Anterior cingulate cortex (tissue), 58 donors: ENCODE results near the gene UAP1L1.
A peak's percentile ranks its signal among the peaks of the same experiment; 100 is the strongest.

Experiments used
- DNase-seq, 58 donors: peaks; one replicate each; lab custom pipeline; 2025; lab: John Stamatoyannopoulos, UW

Gene UAP1L1

DNA sequence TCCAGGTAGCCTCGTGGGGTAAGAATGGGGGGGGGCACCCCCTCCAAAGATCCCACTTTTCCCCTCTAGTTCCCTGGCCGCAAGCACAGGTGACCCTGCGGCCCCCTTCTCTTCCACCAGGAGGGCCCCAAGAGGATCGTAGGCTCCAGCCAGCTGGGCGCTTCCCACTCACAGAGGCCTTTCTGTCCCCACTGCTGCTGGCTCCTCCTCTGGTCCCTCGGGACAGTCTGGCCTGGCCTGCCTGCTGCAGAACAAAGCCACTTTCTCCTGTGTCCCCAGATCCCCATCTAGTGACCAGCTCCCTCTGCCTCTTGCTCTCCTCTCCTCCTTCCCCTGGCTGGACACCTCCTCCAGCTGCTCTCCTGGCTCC lies 6.4 kb upstream of the UAP1L1 start:
- peak in 53 of 58 donors; percentile 25 to 92 (median 77) for DNase-seq

DNA sequence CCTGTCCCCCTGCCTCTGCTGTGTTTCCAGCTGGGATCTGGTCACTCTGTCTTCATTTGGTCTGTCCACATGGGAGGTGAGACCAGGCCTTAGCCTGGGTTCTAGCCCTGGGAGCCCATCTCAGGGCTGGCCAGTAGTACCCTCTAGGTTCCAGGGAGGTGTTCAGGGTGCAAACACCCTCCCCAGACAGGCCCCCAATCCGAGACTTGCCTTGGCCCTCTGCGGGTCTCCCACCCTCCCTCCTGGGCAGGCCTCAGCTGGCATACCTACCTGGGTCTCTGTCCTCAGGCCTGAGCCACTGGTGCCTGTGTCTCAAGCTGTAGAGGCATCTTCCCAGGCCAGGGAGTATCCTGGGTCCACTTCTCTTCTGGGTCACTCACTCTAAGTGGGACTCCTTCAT lies 6.0 kb upstream of the UAP1L1 start:
- no peak for DNase-seq

DNA sequence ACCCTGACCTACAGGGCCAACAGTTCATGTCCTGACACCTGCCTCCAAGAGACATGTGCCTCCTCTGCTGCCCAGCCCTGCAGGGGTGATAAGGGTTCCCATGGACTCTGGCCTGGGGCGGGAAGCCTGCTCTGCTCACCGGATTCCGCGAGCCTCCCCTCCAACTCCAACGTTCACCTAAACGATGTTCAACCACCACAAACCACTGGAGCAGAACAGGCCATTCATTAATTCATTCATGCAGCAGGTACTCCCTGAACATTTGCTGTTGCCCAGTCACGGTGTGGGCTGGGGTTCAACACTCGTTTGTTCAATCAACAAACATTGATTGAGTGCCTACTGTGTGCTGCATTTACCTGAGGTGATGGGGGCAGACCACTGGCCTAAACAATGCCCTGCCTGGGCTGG lies 3.3 kb upstream of the UAP1L1 start:
- DNase-seq, result no peak

DNA sequence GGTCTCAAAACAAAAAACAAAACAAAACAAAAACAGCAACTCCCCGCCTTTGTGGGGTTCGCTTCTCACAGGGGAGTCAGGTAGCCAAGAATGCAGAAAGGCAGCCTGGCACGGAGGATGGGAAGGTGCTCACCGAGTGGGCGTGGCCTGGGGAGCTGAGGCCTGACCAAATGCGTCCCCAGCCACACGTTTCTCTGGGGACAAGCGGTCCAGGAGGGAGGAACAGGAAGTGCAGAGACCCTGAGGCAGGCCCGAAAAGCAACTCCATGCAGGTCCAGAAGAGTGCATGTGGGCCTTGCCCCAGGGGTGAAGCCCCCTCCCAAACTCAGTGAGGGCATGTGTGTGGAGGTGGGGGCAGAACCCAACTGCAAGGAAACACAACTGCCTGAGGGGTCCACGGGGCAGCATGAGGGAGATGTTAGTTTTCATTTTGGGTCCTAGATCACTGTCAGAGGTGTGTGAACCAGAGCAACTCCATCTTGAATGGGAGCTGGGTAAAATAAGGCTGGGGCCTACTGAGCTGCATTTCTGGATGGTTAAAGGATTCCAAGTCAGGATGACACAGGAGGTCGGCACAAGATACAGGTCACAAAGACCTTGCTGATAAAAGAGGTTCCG lies 2.6 kb upstream of the UAP1L1 start:
- no peak for DNase-seq

DNA sequence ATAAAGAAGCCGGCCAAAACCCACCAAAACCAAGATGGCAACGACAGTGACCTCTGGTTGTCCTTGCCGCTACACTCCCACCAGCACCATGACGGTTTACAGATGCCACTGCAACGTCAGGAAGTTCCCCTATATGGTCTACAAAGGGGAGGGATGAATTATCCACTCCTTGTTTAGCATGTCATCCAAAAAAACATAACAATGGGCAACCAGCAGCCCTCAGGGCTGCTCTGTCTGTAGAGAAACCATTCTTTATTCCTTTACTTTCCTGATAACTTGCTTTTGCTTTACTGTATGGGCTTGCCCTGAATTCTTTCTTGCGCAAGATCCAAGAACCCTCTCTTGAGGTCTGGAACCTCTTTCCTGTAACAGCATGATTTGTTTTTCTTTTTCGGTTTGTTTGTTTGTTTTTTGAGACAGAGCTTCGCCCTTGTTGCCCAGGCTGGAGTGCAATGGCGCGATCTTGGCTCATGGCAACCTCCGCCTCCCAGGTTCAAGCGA lies 2.0 kb upstream of the UAP1L1 start:
- no peak for DNase-seq

DNA sequence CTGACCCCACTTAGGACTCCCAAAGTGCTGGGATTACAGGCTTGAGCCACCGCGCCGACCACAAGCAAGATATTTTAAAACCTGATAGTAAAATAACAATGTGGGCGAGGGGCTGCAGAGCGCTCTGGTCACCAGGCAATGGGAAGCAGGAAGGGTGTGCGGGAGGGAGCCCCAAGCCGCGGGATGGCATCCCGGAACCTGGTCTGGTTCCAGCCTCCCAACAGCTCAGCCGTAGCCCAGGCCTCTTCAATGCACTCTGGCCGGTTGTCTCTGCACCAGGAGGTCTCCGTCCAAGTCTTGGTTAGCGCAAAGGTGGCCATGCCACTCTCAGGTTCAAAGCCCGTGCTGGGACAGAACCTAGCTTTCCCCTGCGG lies 694 bp upstream of the UAP1L1 start:
- no peak for DNase-seq

DNA sequence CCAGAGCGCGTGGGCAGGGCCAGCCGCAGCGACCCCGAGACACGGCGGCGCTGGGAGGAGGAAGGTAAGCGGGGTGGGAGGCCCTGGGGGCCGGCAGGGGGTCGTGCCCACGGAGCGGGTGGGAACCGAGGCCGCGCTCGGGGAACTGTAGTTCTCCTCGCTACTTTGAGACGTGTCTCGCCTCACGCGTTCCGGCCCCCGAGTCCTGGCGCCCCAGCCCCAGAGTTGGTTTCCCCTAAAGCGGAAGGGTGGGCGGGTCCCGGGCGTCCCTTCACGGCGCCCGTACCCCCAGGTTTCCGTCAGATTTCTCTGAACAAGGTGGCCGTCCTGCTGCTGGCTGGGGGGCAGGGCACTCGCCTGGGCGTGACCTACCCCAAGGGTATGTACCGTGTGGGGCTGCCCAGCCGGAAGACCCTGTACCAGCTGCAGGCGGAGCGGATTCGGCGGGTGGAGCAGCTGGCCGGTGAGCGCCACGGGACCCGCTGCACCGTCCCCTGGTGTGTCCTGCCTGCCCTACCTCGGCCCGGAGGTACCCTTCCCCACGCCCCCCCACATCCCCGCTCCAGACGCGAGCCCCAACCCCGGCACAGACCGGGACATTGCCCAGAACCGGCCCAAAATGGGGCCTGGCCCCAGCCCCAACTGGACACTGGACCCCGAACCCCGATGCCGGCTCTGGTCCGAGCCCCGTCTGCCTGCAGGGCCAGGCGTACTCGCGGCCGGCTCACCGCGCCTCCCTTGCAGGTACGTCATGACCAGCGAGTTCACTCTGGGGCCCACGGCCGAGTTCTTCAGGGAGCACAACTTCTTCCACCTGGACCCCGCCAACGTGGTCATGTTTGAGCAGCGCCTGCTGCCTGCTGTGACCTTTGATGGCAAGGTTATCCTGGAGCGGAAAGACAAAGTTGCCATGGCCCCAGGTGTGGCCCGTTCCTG lies 709 bp downstream of the UAP1L1 start:
- DNase-seq, result peak in 1 of 58 donors; percentile 19

DNA sequence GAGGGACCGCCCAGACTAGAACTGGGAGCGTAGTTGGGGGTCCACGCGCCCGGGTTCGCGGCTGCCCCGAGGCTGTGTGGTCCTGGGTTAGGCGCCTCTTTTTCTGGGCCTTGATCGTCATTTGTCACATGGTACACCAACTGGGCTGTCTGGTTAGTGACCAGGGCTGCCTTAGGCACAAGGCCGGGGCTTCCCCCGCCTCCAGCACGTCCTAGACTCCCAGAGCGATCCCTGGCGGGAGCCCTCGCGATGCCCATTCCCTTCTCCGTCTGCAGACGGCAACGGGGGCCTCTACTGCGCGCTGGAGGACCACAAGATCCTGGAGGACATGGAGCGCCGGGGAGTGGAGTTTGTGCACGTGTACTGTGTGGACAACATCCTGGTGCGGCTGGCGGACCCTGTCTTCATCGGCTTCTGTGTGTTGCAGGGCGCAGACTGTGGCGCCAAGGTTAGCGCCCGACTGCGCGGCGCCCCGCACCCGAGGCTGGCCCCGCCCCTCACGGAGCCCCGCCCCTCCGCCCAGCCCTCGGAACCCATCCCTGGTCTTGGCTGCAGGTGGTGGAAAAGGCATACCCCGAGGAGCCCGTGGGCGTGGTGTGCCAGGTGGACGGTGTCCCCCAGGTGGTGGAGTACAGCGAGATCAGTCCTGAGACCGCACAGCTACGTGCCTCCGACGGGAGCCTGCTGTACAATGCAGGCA lies 1.5 kb downstream of the UAP1L1 start:
- no peak for DNase-seq

DNA sequence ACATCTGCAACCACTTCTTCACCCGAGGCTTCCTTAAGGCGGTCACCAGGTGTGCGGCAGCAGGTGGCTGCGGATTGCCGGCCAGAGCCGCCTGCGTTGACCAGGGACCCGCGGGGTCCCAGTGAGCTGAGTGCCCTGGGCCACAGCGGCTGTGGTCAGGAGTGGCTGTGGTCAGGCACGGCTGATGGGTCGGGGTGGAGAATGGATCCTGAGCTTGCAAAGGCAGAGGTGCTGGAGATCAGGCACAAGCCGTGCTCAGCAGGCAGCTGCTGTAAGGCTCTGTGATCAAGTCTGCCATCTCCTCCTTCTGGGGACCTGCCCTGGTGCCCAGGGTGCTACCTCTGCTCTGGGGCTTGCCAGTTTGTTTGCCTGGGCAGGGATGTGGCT lies 2.1 kb downstream of the UAP1L1 start:
- DNase-seq, result no peak

DNA sequence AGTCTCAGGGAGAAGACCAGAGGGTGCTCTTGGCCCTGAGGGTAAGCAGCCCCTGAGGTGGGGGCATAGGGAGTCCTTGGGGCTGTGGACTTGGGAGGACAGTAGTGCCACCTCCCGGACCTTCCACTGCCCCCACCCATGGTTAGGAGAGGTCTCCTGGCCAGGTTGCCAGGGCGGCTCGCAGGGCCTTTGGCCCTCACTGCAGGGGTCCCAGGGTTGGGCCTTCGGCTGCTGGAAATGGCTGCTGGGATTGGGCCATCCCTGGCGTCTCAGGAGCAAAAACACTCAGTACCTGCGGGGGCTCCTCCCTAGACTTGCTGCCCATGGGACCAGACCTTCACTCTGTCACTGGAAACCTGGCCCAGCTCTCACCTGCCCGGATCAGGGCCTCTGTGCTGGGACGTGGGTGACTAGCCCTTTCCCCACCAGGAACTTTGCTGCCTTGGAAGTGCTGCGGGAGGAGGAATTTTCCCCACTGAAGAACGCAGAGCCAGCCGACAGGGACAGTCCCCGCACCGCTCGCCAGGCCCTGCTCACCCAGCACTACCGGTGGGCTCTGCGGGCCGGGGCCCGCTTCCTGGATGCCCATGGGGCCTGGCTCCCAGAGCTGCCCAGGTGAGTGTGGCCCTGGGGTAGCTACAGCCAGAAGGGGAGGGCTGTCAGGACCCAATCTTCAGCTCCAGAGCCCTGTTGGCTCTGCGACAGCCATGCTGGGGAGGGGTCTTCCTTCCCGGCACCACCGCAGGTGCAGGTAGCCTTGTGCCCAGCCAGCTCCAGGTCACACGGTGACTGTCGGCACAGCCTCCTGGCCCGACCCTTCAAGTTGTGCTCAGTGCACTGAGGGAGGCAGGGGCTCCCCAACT lies 3.2 kb downstream of the UAP1L1 start:
- DNase-seq, result no peak

DNA sequence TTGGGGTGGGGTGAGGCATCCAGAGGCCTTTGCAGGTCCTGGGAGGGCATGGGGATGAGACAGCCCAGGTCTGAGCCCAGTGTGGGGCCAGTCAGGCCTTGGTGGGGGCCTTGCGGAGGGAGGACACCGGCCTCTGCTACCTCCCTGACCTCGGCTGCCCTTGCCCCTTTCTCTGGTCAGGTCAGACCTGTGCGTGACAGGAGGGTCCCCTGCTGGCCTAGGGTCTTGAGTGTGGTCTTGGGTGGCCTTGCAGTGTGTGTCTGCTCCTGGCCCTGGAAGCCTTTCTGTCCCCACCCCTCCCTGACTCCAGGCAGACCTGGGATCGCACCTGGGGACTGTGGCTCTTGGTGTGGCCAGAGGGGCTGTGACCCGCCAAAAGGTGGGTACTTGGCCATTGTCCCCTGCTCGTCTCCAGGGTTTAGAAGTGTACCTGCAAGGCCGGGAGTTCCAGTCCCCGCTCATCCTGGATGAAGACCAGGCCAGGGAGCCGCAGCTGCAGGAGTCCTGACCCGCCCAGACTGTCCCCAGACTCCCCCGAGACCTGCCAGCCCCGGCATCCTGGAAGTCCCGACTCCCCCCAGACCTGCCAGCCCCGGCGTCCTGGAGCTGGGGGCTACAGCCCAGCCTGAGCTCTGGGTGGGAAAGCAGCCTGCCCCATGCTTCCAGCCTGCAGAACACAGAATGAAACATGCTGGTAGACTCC lies 5.1 kb downstream of the UAP1L1 start:
- DNase-seq, result no peak

DNA sequence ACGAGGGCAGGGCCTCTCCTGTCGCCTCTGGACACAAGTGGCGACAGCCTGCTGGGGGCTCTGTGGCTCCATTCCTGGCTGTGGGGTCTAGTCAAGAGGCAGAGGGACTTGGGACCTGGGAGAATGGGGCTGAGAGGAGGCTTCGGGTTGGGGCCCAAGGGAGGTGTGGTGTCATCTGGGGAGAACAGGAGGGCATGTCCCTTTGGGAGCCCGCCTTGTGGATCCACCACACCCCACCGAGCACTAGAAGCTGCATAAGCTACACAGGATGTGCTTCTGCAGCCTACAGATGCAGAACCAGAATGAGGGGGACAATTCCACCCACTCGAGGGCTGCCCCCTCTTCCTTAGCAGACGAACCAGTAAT lies 5.6 kb downstream of the UAP1L1 start:
- no peak for DNase-seq

DNA sequence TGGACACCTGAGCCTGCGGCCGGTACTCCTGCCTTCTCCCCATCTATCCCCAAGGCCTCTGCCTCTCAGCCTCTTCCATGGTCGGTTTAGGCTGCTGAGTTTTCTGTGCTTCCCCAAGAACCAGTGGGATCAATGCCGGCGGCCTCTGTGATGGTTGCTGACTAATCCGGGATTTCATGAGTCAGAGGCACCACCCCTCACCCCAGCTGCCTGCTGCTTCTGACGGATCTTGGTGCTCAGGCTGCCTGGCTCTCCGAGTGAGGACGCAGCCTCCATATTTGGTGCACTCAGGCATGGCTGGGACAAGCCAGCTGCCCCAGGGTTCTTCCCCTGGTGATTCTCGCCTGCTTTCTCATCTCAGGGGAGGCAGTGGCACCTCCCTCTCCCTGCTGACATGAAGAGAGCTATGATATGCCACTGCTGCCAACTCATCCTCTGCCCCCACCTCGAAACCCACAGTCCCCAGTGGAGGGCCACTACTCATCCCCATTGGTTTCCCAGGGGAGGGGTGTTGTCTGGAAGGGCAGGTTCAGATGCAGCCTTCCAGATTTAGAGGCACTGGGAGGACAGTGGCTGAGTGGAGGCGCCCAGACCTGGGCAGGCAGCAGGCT lies 6.2 kb downstream of the UAP1L1 start:
- peak in 35 of 58 donors; percentile 14 to 72 (median 40) for DNase-seq

DNA sequence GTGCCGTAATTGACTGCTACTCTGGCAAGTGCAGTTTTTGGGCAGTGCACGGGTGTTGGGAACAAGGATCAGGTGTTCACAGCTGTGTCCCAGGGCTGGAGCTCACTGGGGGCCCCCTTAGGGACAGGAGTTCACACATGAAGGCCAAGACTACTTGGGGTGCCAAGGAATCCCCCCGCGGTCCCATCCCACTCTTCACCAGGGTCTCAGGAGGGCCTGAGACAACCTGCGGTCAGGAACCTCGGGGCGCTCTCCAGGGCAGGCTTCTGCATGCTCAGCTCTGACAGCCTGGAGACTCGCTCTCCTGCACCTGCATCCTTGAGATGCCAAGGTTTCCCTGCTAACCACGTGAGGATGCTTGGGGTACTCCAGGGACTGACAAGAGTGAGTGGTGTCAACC lies 7.2 kb downstream of the UAP1L1 start:
- no peak for DNase-seq

DNA sequence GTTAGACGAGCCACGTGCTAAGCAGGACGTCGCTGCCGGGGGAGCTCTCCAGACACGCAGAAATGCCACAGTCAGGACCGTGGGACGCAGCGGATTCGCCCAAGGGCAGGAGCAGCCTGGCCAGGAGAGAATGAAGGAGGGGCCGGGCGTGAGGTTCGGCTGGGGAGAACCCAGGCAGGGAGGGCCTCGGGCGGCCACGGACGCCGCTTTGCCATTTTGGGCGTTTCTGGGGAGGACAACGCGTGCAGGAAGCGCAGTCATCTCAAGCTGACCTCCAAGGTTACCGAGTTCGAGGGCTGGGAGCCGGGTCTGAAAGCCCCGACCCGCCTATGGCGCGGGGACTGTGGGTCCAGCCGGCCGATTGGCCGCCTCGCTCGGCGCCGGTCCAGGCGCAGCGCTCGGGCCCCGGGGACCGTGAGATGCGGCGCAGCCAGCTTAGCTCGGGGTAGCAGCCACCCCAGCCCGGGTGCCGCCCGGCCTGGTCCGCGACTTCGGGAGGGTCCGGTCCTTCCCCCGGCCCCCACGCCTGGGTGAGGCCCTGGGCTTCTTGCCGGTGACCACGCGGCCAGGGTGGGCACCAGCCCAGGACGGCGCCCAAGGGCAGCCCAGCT lies 8.7 kb downstream of the UAP1L1 start:
- DNase-seq, result peak in 1 of 58 donors; percentile 38

DNA sequence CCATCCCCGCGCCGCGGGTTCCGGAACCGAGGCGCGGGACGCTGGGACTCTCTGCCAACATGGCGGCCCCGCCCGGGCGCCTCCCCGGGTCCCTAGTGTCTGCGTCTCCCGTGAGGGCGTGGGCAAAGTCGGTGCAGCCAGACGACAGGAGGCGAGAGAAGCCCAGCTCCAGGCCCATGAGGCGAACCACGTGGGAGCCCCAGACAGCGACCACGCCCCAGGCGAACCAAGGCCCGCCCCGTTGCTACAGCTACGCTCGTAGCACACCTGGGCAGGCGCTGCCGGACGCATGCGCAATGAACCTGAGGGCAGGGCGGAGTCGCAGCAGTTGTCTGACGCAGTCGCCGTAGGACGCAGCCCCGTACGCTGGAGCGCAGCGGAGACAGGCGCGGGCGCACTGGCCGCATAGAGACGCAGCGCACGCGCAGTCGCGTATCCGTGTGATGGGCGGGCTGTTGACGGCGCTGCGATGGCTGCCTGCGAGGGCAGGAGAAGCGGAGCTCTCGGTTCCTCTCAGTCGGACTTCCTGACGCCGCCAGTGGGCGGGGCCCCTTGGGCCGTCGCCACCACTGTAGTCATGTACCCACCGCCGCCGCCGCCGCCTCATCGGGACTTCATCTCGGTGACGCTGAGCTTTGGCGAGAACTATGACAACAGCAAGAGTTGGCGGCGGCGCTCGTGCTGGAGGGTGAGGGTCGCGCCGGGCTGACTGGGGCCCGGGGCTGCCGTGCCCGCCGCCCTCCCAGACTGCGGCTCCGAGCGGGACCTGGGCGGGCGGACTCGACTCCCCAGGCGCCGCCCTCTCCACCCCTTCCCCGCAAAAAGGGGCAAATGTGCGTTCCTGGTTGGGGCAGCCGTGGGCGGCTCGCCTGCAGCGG lies 9.5 kb downstream of the UAP1L1 start, which contains the start of gene MAN1B1:
MAN1B1 (plus strand) TSS at position 455 of the 878 bp plus-strand sequence; CDS start at position 470, 15 bp downstream.
- DNase-seq, result peak; percentile 72 to 99 (median 96)

DNA sequence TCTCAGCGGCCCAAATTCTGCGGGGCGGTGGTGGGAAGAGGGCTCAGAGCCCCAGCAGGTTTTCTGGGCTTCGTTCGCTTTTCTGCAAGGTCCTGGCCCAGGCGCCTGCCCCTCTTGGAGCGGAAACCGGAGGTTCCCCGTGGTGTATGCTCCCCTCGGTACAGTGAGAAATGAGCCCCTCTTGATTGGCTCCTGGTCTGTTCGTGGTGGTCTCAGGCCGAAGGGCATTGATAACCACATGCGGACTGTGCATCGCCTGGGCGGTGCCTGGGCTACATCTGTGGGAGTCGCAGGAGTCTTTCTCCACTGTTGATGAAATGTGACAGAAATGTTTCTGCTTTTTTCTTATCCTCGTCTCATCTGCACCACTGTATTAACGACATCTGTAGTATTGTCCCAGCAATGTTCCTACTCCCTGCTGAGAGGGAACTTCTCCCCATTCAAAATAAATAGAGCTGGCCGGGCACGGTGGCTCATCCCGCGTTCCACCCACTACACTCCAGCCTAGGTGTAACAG lies 10.2 kb downstream of the UAP1L1 start:
- no peak for DNase-seq
